ENCODE data around the gene ZMIZ1.

The ZMIZ1 gene

GRCh38 chr10:79079054-79079397 is 10.3 kb downstream of the ZMIZ1 start:
- no peaks in the 10 kb centered on the region for H3K9me3 ChIP-seq (ENCODE audit: insufficient read depth, low read depth, low read length)
- H3F3A ChIP-seq (ENCODE audit: low read depth): no peaks in the 10 kb centered on the region
- TF ChIP-seq, protein P1, sequence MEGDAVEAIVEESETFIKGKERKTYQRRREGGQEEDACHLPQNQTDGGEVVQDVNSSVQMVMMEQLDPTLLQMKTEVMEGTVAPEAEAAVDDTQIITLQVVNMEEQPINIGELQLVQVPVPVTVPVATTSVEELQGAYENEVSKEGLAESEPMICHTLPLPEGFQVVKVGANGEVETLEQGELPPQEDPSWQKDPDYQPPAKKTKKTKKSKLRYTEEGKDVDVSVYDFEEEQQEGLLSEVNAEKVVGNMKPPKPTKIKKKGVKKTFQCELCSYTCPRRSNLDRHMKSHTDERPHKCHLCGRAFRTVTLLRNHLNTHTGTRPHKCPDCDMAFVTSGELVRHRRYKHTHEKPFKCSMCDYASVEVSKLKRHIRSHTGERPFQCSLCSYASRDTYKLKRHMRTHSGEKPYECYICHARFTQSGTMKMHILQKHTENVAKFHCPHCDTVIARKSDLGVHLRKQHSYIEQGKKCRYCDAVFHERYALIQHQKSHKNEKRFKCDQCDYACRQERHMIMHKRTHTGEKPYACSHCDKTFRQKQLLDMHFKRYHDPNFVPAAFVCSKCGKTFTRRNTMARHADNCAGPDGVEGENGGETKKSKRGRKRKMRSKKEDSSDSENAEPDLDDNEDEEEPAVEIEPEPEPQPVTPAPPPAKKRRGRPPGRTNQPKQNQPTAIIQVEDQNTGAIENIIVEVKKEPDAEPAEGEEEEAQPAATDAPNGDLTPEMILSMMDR (conservative IDR thresholded peaks at IDR 0.05; ENCODE audit: low read length): no peak
- no peak for TF ChIP-seq EZH2phosphoT487 (IDR thresholded peaks at IDR 0.05; ENCODE audit: borderline replicate concordance)
- H3K4me1 ChIP-seq (ENCODE audit: insufficient read depth, low read length, poor library complexity, severe bottlenecking): peaks cover 83% of the 10 kb centered on the region
- H3K36me3 ChIP-seq (ENCODE audit: insufficient read depth, low read length): peaks cover 5% of the 10 kb centered on the region; the same call in 1 of the 2 replicates
- H3K9ac ChIP-seq (ENCODE audit: low read depth, low read length, poor library complexity, severe bottlenecking): no peak overlapping the region
- no peaks in the 10 kb centered on the region for H3K9me2 ChIP-seq (replicated peaks; ENCODE audit: low read depth, low read length)
- H2AFZ ChIP-seq (ENCODE audit: low read length): no peak overlapping the region
- H3K4me2 ChIP-seq (ENCODE audit: low read depth, low read length, poor library complexity, severe bottlenecking): peak overlapping the region; percentile 57
- peaks cover 98% of the 10 kb centered on the region for H4K20me1 ChIP-seq (ENCODE audit: insufficient read depth, low read length, poor library complexity, severe bottlenecking)
- H3K4me3 ChIP-seq (ENCODE audit: low read length, poor library complexity, severe bottlenecking): peak overlapping the region; percentile 12
- H3K27me3 ChIP-seq (ENCODE audit: insufficient read depth, low read length, poor library complexity, severe bottlenecking): no peaks in the 10 kb centered on the region
- H3K79me2 ChIP-seq (ENCODE audit: insufficient read depth, low read length): peaks cover 100% of the 10 kb centered on the region

GRCh38 chr10:79079490-79080355 is 11.0 kb downstream of the ZMIZ1 start:
- Histone ChIP-seq H3K36me3 (ENCODE audit: insufficient read depth, low read length) (peaks cover 5% of the 10 kb centered on the region; the same call in 1 of the 2 replicates), H4K20me1 (ENCODE audit: insufficient read depth, low read length, poor library complexity, severe bottlenecking) (peaks cover 98% of the 10 kb centered on the region), H3K9me2 (replicated peaks; ENCODE audit: low read depth, low read length) (no peaks in the 10 kb centered on the region), H3K27me3 (ENCODE audit: insufficient read depth, low read length, poor library complexity, severe bottlenecking) (no peaks in the 10 kb centered on the region), H3K4me1 (ENCODE audit: insufficient read depth, low read length, poor library complexity, severe bottlenecking) (peaks cover 83% of the 10 kb centered on the region), H3K9ac (ENCODE audit: low read depth, low read length, poor library complexity, severe bottlenecking) (no peak overlapping the region), H3K4me2 (ENCODE audit: low read depth, low read length, poor library complexity, severe bottlenecking) (peak overlapping the region; percentile 57), H3F3A (ENCODE audit: low read depth) (no peaks in the 10 kb centered on the region), H3K79me2 (ENCODE audit: insufficient read depth, low read length) (peaks cover 100% of the 10 kb centered on the region), H3K4me3 (ENCODE audit: low read length, poor library complexity, severe bottlenecking) (no peak overlapping the region), H2AFZ (ENCODE audit: low read length) (no peak overlapping the region), H3K9me3 (ENCODE audit: insufficient read depth, low read depth, low read length) (no peaks in the 10 kb centered on the region)
- TF ChIP-seq, protein P1 (conservative IDR thresholded peaks at IDR 0.05; ENCODE audit: low read length): no peak
- TF ChIP-seq EZH2phosphoT487 (IDR thresholded peaks at IDR 0.05; ENCODE audit: borderline replicate concordance): no peak

GRCh38 chr10:79081353-79082034 is 12.7 kb downstream of the ZMIZ1 start:
- Histone ChIP-seq H3K4me3 (ENCODE audit: low read length, poor library complexity, severe bottlenecking) (no peak overlapping the region), H3K27me3 (ENCODE audit: insufficient read depth, low read length, poor library complexity, severe bottlenecking) (no peaks in the 10 kb centered on the region), H3K4me2 (ENCODE audit: low read depth, low read length, poor library complexity, severe bottlenecking) (peak overlapping the region; percentile 33), H3K9ac (ENCODE audit: low read depth, low read length, poor library complexity, severe bottlenecking) (peak overlapping the region; percentile 27), H3K9me3 (ENCODE audit: insufficient read depth, low read depth, low read length) (no peaks in the 10 kb centered on the region), H2AFZ (ENCODE audit: low read length) (no peak overlapping the region), H3F3A (ENCODE audit: low read depth) (no peaks in the 10 kb centered on the region), H3K4me1 (ENCODE audit: insufficient read depth, low read length, poor library complexity, severe bottlenecking) (peaks cover 83% of the 10 kb centered on the region), H3K9me2 (replicated peaks; ENCODE audit: low read depth, low read length) (no peaks in the 10 kb centered on the region), H4K20me1 (ENCODE audit: insufficient read depth, low read length, poor library complexity, severe bottlenecking) (peaks cover 98% of the 10 kb centered on the region), H3K79me2 (ENCODE audit: insufficient read depth, low read length) (peaks cover 100% of the 10 kb centered on the region), H3K36me3 (ENCODE audit: insufficient read depth, low read length) (peaks cover 10% of the 10 kb centered on the region; the same call in 1 of the 2 replicates)
- TF ChIP-seq EZH2phosphoT487 (IDR thresholded peaks at IDR 0.05; ENCODE audit: borderline replicate concordance): no peak
- TF ChIP-seq, protein P1 (conservative IDR thresholded peaks at IDR 0.05; ENCODE audit: low read length): no peak

Measured in Loucy (cell line).